GM23248 (cell line): ENCODE measurements around the gene ABCC6.

Experiments
- EZH2 ChIP-seq: fragments of 200-600 bp; sonication (generic); IDR thresholded peaks from 2 replicates; pipeline ENCODE4 v1.6.1; 2018; ENCODE audit warnings: antibody characterized with exemption, mild to moderate bottlenecking; ENCODE audit not compliant: insufficient read depth, poor library complexity, severe bottlenecking
- EZH2phosphoT487 ChIP-seq: fragments of 200-600 bp; sonication (generic); IDR thresholded peaks from 2 replicates; pipeline ENCODE4 v1.6.1; 2018; ENCODE audit warnings: antibody characterized with exemption, moderate library complexity, mild to moderate bottlenecking, low read depth; ENCODE audit not compliant: insufficient read depth

- TF ChIP-seq EZH2 (no peak), EZH2phosphoT487 (no peak)
Observed at GRCh38 chr16:16102738-16103137, 120.6 kb downstream of the ABCC6 start.
